Stimulated activated CD4-positive, alpha-beta T cell treated with anti-CD3 and anti-CD28 coated beads, Interleukin-15, amount 100 ng/mL, for 1 hour (primary cell): ENCODE results near the gene SERTAD3.
A peak's percentile ranks its signal among the peaks of the same experiment; 100 is the strongest.
"Not testable (repeated sequence)": the region's sequence is repeated elsewhere in the genome, so short reads cannot be mapped to it uniquely, and the experiment has no call there.

Experiments
- DNase-seq, 2 donors: peaks; one replicate each; pipeline ENCODE4 v3.0.0-alpha.2; 2020; ENCODE audit warnings: low read depth in 1 of 2, low spot score in 1 of 2

The SERTAD3 gene

DNA sequence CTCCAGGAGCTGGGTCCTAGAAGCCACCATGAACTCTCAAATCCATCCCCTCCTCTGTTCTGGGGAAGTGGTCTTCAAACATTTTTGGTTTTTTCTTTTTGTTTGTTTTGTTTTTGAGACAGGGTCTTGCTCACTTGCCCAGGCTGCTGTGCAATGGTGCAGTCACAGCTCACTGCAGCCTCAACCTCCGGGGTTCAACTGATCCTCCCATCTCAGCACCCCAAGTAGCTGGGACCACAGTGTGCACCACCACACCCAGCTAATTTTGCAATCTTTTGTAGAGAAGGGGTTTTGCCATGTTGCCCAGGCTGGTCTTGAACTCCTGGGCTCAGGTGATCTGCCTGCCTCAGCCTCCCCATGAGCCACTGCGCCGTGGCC is 14.5 kb upstream of the SERTAD3 start:
- DNase-seq = no peak

DNA sequence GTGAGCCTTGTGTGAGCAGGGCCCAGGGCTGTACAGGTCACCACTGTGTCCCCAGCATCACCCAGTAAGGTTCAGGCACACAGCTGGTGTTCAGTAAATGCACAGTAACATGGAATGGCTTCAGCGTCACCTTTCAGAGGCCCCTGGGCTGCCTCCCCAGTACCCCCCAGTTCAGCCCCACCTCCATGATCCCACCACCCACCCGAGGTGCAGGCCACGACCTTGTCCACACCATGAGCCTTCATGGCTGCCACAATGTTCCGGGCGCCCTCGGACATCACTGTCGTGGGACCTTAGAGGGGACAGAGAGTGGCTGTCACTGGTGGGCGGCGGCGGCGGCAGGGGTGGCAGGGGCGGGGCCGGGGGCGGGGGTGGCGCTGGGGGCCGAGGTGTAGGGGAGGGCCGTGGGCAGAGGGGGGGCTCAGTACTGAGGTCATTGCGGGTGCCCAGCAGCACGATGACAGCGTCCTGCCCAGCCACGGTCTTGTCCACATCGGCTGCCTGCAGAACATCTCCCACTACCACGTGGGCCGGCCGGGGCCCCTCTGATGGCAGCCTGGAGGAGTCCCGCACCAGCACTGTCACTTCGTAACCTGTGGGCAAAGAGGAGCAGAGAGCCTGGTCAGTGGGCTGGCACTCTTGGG is 13.9 kb upstream of the SERTAD3 start:
- DNase-seq = no peak

DNA sequence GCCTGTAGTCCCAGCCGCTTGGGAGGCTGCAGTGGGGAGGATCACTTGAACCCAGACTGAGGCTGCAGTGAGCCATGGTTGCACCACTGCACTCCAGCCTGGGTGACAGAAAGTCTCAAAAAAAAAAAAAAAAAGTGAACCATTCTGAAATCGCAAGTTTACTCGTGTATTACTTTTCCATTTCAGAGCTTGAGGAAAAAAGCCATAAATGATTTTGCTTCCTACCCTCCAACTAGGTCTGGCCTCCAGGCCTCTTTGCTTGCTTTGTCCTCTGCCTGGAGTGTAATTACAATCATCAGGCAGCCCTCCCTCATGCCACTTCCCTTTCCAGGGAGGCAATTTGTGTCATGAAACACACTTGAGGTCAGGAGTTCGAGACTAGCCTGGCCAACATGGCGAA is 12.9 kb upstream of the SERTAD3 start:
- no peak for DNase-seq

DNA sequence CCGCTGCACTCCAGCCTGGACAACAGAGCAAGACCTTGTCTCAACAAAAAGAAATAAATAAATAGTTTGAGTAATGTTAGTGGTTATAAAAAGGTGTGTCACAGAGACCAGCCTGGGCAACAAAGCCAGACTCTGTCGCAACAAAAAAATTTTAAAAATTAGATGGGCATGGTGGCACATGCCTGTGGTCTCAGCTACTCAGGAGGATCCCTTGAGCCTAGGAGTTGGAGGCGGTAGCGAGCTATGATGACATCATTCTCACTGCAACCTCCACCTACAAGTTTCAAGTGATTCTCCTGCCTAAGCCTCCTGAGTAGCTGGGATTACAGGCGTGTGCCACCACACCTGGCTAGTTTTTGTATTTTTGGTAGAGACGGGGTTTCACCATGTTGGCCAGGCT is 9.8 kb upstream of the SERTAD3 start:
- not testable (repeated sequence) for DNase-seq

DNA sequence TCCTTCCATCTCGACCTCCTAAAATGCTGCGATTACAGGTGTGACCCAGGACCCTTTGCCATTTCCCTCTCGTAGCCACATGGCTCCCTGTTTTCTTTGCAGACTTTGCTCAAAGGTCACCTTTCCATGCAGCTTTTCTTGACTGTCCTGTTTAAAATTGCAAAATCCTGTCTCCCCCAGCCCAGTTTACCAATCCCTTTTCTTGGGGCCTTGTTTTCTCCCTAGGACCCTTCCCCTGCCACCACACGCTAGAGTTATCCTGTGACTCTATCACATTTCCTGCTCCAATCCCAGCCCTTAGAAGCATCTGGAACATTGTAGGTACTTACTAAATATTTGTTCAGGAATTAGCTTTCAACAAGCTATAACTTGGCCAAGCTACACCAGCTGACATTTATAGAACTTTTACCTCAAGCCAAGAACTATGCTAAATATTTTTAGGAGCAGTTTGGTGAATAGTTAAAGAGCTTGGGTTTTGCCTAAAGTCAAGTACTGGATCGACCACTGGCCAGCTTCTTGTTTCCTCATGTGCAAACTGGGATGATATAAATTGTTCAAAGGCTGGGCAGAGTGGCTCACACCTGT is 9.1 kb upstream of the SERTAD3 start:
- DNase-seq = no peak

DNA sequence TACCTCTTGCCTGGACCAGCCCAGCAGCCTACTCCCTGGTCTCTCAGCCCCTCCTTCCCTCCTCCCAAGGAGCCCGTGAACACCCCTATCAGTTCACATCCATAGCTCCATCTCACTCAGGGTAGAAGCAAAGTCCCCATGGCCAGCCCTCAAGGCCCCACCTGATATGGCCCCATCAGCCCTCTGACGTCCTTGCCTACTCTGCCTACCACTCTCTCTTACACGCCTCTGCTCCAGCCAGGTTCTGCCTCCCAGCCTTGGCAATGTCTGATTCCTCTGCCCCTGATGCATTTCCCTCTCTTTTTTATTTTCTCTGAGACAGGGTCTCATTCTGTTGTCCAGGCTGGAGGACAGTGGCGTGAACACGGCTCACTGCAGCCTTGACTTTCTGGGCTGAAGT is 7.9 kb upstream of the SERTAD3 start:
- no peak for DNase-seq

DNA sequence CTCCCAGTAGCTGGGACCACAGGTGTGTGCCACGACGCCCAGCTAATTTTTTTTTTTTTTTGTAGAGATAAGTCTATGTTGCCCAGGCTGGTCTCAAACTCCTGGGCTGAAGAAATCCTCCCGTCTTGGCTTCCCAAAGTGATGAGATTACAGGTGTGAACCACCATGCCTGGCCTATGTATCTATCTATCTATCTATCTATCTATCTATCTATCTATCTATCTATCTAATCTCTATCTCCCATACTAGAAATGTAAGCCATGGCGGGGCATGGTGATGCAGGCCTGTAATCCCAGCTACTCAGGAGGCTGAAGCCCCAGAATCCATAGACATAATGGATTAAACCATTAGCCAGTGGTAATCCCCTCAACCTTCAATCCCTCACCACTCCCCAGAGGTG is 6.5 kb upstream of the SERTAD3 start:
- DNase-seq = no peak

DNA sequence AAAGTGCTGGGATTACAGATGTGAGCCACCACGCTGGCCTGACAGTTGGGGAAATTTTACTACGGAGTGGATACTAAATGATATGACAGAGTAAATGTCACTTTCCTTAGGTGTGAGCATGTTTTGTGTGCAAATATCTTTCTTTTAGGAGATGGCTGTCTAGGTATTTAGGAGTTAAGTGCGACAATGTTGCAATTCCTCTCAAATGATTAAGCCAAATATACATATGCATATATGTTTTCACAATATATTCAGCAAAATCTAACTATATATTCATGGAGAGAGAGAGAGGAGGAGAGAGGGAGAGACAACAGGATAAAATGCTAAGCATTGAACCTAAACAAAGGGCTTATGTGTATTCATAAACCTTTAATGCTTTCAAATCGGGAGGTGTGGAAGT is 5.4 kb upstream of the SERTAD3 start:
- DNase-seq = no peak

DNA sequence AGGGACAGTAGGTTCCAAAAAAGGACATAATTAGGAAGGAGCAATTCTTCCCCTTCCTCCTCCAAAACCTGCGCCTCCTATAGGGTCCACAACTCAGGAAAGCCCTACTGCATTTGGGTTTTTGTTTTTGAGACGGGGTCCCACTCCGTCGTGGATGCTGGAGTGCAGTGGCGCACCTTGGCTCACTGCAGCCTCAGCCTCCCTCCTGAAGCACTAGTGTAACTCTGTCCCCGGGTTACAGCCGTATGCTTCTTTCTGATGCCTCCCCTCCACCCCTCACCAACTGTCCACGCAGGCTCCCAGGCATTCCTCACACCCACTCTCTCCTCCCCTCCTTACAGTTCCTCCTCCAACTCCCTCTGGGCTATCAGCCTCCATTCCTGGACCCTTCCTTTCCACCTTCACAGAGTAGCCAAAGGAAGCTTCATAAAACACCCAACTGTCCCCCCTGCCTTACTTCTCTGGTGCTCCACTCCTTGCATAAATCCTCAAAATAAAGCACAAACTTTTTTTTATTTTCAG is 2.2 kb upstream of the SERTAD3 start:
- DNase-seq = no peak

DNA sequence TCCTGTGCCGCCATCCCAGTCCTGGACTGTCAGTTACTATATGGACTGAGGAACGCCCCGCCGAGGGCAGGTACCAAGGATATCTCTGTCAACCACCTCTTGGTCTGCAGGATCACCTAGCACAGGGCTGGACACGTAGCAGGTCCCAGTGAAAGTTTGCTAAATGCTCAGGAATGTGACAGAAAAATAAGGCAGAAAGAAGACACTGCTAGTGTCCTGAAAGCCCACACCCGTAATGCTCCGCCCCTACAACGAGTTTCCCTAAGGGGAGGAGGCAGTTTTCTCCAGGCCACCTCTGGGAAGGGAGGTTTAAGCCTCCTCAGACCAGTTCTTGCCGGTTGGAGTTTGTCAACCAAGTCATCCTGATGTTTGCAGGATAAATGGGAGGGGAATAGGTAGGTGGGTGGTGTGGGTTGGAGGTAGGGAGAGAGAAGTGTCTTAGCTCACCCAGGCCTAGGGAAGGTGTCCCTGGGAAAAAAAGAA is 1.7 kb upstream of the SERTAD3 start:
- no peak for DNase-seq

DNA sequence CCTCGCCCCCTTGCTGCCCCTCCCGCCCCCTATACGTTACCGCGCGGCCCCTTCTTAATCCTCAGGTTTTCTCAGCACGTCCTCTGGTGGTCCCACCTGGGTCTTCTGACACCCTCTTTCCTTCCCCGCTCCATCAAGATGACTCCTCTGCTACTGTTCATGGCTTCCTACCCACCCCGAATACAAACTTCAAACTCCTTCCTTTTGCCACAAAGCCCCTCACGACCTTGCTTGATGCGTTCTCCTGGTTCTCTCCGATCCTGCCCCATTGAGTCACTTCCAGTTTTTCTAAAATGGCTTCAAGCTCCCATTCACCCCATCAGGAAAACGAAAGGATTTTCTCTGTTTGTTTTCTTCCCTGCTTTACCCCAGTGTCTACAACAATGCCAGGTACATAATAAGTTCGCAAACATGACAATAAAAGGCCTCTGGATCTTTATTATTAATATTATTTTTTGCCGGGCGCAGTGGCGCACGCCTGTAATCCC is 734 bp upstream of the SERTAD3 start:
- no peak for DNase-seq

DNA sequence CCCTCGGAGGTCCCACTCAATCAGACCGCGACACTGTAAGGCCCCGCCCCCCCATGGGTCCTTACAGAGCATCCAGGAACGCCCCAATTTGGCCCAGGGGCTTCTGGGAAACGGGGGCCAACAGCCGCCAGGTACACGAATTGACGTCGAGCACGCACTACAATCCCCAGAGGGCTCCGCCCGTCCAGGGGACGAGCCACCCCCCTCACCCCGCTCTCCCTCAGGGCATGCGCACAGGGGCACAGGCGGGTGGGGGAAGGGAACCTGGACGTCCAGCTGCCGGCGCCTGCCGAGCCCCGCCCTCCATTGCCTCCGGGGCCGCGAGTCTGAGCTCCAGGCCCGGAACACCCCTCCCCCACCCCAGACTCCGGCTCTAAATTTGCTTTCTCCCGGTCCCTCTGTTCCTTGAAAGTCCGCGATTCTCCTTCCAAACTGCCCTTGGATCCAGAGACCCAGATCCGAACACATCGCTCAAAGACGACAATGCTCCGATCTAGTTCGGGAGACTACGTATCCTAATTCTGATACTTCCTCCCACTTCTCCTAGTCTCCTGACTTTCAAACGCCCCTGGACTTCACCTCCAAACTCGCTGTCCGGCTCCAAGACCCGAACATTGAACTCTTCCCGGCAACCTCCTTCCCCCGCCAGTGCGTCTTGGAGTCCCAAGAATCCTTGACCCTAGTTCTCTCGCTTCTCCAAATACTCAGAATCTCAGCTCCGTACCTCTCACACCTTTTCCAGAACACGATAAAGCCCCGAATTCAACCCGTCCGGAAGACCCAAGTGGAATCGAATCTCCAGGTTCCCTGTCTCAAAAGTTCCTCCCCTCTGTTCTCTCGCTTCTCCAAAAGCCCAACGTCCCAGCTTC is 770 bp downstream of the SERTAD3 start:
- peak; percentile 94 to 99 for DNase-seq

DNA sequence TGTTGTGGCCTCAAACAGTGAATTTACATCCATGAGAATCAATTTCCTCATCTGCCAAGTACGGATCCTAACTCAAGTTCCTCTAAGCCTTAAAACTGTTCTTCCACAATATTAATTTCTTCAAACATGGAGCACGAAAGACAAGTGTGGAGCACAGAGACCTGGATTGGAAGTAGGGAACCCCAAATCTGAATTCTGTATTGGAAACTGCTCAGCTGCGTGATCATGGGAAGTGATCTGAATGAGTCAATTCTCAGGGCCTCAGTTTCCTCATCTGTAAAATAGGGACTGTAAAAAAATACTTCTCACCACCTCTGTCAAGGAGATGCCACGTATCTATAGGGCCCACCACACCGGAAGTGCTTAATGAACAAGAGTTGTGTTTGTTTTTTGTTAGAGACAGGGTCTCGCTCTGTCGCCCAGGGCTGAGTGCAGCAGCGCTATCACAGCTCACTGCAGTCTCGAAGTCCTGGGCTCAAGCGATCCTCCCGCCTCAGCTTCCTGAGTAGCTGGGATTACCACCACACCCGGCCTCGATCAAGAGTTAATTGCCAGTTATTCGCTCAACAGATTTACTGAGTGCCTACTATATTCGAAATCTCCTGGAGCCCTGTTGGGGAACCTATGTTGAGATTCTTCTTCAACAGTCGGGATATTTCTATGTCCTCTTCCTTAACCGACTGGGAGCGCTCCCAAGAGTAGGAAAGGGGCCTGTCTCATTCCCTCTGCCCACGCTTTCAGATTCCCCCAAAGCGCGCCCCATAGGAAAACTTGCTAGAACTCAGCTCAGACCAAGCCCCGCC is 1.6 kb downstream of the SERTAD3 start:
- no peak for DNase-seq

DNA sequence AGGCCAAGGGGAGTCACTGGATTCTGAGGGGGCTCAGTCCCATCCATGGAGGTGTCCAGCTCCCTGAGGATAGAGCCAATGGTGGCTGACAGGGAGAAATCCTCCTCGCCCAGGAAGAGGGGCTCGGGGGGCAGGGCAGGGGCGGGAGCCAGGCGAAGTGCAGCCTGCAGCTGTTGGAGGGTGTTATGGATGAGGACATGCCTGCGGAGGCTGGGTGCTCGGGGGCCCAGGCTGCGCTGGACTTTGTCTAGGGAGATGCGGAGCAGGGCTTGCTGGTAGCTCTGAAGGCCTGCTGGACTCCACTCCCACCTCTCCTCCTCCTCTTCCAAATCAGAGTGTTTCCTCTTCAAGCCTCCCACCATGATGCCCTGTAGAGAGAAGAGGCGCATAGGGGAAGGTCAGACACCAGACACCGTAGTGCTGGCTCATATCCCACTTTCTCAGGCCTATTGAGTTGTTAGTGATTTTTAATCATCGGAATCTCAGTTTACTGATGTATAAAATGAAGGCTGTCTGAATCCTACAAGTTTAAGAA is 2.3 kb downstream of the SERTAD3 start:
- no peak for DNase-seq

DNA sequence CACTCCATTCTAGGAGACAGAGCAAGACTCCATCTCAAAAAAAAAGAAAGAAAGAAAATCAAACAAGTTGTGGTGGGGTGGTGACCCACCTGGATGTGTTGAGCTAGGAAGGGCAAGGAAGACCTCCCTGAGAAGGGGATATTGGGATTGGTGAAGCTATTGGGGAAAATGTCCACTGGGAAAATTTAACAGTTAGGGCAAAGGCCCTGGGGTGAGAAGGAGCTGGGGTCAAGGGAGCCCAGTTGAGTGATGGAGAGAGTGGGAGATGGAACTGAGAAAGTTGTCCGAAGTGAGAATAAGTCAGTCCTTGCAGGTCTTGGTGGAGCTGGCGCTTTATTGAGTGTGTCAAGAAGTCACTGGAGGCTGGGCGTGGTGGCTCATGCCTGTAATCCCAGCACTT is 5.9 kb downstream of the SERTAD3 start:
- DNase-seq = no peak

DNA sequence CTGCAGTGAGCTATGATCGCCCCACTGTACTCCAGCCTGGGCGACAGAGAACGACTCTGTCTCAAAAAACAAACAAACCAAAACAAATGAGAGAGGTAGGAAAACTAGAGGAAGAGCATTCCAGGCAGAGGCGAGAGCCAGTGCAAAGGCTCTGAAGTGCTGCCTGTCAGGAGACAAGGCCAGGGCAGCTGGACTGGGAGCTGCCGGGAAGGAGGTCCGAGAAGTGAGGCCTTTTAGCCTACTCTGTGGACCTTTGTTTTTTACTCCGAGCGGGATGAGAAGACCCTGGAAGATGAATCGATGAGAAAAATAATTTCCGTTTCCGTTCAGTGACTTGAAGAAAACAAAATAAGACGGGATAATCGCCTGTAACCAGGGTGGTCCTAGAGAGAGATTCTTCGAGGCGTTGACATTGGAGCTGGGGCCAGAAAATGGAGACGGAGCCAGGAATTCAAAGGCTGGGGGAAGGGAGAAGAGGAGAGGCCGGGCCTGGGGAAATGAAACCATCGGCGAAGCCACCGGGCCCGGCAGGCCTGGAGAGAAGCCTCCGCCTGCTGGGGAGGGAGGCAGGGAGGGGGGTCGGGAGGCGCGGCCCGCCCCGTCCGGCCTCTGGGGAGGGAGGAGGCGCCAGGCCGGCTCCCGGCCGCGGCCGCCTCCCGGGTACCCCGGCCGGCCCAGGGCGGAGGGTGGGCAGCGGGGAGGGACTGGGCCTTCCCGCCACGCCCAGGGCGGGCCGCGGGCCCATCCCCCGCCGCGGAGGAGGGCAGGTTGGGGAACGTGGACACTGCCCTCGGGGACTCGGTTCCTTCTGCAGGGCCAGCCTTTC is 10.5 kb downstream of the SERTAD3 start:
- peak in 1 of 2 donors; percentile 31 for DNase-seq

DNA sequence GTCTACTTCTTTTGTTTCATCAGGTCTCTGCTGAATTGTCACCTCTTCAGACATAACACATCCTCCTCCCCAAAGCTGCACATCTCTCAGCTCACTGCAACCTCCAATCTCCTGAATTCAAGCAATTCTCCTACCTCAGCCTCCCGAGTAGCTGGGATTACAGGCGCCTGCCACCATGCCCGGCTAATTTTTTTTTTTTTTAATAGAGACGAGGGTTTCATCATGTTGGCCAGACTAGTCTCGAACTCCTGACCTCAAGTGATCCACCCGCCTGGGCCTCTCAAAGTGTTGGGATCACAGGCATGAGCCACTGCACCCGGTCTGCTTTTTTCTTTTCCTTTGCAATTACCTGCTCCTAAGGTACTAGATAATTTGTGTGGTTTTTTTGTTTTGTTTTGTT is 11.4 kb downstream of the SERTAD3 start:
- not testable (repeated sequence) for DNase-seq

DNA sequence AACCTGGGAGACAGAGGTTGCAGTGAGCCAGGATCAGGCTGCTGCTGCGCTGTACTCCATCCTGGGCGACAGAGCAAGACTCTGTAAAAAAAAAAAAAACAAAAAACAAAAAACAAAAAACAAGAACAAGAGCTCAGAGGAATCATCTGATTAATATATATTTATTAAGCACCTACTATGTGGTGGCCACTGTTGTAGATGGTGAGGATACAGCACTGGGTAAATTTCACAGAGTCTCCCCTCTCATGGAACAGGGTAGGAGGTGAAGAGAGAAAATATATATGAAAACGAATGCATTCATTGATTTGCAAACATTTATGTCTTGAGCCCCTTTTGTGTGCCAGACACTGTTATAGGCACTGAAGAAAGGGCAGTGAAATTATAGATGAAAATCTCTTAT is 12.4 kb downstream of the SERTAD3 start:
- no peak for DNase-seq

DNA sequence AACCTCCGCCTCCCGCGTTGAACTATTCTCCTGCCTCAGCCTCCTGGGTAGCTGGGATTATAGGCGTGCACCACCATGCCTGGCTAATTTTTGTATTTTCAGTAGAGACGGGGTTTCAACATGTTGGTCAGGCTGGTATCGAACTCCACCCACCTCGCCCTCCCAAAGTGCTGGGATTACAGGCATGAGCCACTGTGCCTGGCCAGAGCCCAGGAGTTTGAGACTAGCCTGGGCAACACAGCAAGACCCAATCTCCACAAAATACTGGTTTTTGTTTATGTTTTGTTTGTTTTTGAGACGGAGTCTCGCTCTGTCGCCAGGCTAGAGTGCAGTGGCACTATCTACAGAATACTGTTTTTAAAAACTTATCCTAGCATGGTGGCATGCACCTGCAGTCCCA is 13.9 kb downstream of the SERTAD3 start:
- DNase-seq = not testable (repeated sequence)

DNA sequence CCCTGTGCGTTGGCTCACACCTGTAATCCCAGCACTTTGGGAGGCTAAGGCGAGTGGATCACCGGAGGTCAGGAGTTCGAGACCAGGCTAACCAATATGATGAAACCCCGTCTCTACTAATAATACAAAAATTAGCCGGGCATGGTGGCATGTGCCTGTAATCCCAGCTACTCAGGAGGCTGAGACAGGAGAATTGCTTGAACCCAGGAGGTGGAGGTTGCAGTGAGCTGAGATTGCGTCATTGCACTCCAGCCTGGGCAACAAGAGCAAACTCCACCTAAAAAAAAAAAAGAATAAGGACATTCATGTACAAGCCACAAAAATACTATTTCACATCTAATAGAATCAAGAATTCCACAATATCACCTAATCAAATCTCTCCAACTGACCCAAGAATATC is 15.9 kb downstream of the SERTAD3 start:
- not testable (repeated sequence) for DNase-seq
